Activated naive CD4-positive, alpha-beta T cell treated with anti-CD3 and anti-CD28 coated beads, Interleukin-2, amount 50 U/mL, for 16 hours (primary cell): Measurements from ENCODE around the gene ATOH8.

Experiments
- DNase-seq: peaks from one replicate; pipeline ENCODE4 v3.0.0-alpha.2; 2020

Gene ATOH8

GRCh38 chr2:85719609-85720240 is 34.1 kb upstream of the ATOH8 start:
- no peak for DNase-seq

GRCh38 chr2:85720533-85720932 is 33.3 kb upstream of the ATOH8 start:
- DNase-seq, result no peak

- no peak for DNase-seq
These were observed 32.1 kb upstream of the ATOH8 start for GRCh38 chr2:85721641-85722040.

- DNase-seq, result no peak
These were observed 31.3 kb upstream of the ATOH8 start for GRCh38 chr2:85722519-85722918.

- DNase-seq, result no peak
These were observed 30.0 kb upstream of the ATOH8 start for GRCh38 chr2:85723707-85724360.

- no peak for DNase-seq
These were observed 29.0 kb upstream of the ATOH8 start for GRCh38 chr2:85724731-85725181.

GRCh38 chr2:85725451-85725850 is 28.3 kb upstream of the ATOH8 start:
- DNase-seq, result no peak

- no peak for DNase-seq
These were observed 26.0 kb upstream of the ATOH8 start for GRCh38 chr2:85727798-85728197.

GRCh38 chr2:85728342-85728741 is 25.4 kb upstream of the ATOH8 start:
- no peak for DNase-seq

- peak; percentile 77 for DNase-seq
These were observed 24.6 kb upstream of the ATOH8 start for GRCh38 chr2:85728883-85729824.

- no peak for DNase-seq
These were observed 23.8 kb upstream of the ATOH8 start for GRCh38 chr2:85729825-85730510.

- no peak for DNase-seq
These were observed 23.0 kb upstream of the ATOH8 start for GRCh38 chr2:85730686-85731230.

GRCh38 chr2:85731606-85732005 is 22.2 kb upstream of the ATOH8 start:
- no peak for DNase-seq

GRCh38 chr2:85732467-85733120 is 21.2 kb upstream of the ATOH8 start:
- DNase-seq, result no peak

- DNase-seq, result no peak
These were observed 20.4 kb upstream of the ATOH8 start for GRCh38 chr2:85733121-85733960.

GRCh38 chr2:85734015-85734414 is 19.8 kb upstream of the ATOH8 start:
- no peak for DNase-seq

- no peak for DNase-seq
These were observed 18.7 kb upstream of the ATOH8 start for GRCh38 chr2:85734942-85735608.

GRCh38 chr2:85735691-85736090 is 18.1 kb upstream of the ATOH8 start:
- DNase-seq, result no peak

- no peak for DNase-seq
These were observed 17.1 kb upstream of the ATOH8 start for GRCh38 chr2:85736456-85737355.

- DNase-seq, result no peak
These were observed 16.3 kb upstream of the ATOH8 start for GRCh38 chr2:85737481-85737880.
